ENCODE data around the gene RPN2. TPM values are rescaled to one million over a fixed set of nuclear protein-coding genes. Genes with fewer than 3 reads are reported as not detected.

The RPN2 gene
- polyA plus RNA-seq, 1 experiment: 488 TPM

DNA sequence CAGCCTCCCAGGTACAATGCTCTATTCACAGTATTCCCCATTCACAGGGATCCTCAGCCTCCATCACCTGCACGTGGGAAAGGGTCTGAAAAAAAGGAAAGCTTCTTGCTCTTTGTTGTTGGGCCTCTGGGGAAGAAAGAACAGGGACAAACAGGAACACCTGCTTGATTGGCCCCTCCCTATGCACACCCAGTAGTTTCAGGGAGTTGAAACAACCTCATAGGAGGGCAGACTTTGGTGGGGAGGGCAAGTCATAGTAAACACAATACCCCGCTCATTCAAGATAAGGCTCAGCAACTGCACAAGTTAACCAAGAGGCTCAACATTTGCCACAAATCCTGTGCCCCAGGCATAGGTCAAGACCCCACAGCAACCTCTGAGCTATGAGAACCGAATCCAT is 80.7 kb downstream of the RPN2 start:
- CTCF ChIA-PET: interaction anchor here (1.4 kb wide), 1 partner anchor 9 kb away, joined by 3 read pairs; no protein-coding TSS in a partner anchor
- no peak for DNase-seq (ENCODE audit: low read depth, low spot score)
- TF ChIP-seq, protein P1, sequence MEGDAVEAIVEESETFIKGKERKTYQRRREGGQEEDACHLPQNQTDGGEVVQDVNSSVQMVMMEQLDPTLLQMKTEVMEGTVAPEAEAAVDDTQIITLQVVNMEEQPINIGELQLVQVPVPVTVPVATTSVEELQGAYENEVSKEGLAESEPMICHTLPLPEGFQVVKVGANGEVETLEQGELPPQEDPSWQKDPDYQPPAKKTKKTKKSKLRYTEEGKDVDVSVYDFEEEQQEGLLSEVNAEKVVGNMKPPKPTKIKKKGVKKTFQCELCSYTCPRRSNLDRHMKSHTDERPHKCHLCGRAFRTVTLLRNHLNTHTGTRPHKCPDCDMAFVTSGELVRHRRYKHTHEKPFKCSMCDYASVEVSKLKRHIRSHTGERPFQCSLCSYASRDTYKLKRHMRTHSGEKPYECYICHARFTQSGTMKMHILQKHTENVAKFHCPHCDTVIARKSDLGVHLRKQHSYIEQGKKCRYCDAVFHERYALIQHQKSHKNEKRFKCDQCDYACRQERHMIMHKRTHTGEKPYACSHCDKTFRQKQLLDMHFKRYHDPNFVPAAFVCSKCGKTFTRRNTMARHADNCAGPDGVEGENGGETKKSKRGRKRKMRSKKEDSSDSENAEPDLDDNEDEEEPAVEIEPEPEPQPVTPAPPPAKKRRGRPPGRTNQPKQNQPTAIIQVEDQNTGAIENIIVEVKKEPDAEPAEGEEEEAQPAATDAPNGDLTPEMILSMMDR (IDR thresholded peaks at IDR 0.05; ENCODE audit: low read depth, low read length): no peak
- H3K27me3 ChIP-seq (ENCODE audit: control insufficient read depth, insufficient read depth, low read length): peaks cover 41% of the 10 kb centered on the region
- H3K4me3 ChIP-seq (ENCODE audit: low read depth, low read length): no peak overlapping the region
- no peak overlapping the region for H3K27ac ChIP-seq (ENCODE audit: low read depth, low read length)
- POLR2A ChIA-PET: no interaction called here
- no peaks in the 10 kb centered on the region for H3K9me3 ChIP-seq (ENCODE audit: control insufficient read depth, insufficient read depth, low read length)

- no peaks in the 10 kb centered on the region for H3K9me3 ChIP-seq (ENCODE audit: control insufficient read depth, insufficient read depth, low read length)
- peaks cover 39% of the 10 kb centered on the region for H3K27me3 ChIP-seq (ENCODE audit: control insufficient read depth, insufficient read depth, low read length)
- no peak overlapping the region for H3K4me3 ChIP-seq (ENCODE audit: low read depth, low read length)
- TF ChIP-seq, protein P1 (IDR thresholded peaks at IDR 0.05; ENCODE audit: low read depth, low read length): no peak
- DNase-seq (ENCODE audit: low read depth, low spot score): no peak
- no peak overlapping the region for H3K27ac ChIP-seq (ENCODE audit: low read depth, low read length)
- ChIA-PET POLR2A (no interaction called here), CTCF (no interaction called here)
These were observed 81.8 kb downstream of the RPN2 start for GRCh38 chr20:37260923-37261322.

DNA sequence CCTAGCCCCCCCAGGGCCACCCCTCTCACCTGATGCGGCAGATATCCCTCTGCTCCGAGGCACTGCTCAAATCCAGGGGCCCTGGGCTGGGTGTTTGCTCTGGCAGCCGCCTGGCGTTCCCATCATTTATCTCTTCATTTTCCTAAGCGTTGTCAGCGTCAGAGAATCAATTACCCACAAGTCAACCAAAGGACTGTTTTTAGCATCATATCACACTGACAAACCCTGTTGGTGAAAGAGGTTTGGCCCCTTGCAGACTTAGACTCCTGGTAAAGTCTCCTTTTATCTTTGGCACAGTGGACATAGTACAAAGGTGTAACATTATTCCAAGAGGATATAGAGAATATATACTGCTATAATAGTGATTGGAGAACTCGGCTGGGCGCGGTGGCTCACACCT is 82.6 kb downstream of the RPN2 start, which contains the start of gene GHRH:
Gene GHRH (minus strand): TSS at position 101 of the 400 bp plus-strand sequence. CDS start 4,925 bp downstream, outside the sequence.
- CTCF ChIA-PET: no interaction called here
- Histone ChIP-seq H3K4me3 (ENCODE audit: low read depth, low read length) (no peak within 1 kb of the TSS), H3K27me3 (ENCODE audit: control insufficient read depth, insufficient read depth, low read length) (peaks cover 33% of the 10 kb centered on the region), H3K9me3 (ENCODE audit: control insufficient read depth, insufficient read depth, low read length) (no peaks in the 10 kb centered on the region), H3K27ac (ENCODE audit: low read depth, low read length) (no peak within 1 kb of the TSS)
- TF ChIP-seq, protein P1 (IDR thresholded peaks at IDR 0.05; ENCODE audit: low read depth, low read length): no peak
- no peak for DNase-seq (ENCODE audit: low read depth, low spot score)
- POLR2A ChIA-PET: no interaction called here

- Histone ChIP-seq H3K27me3 (ENCODE audit: control insufficient read depth, insufficient read depth, low read length) (peaks cover 32% of the 10 kb centered on the region), H3K9me3 (ENCODE audit: control insufficient read depth, insufficient read depth, low read length) (no peaks in the 10 kb centered on the region), H3K27ac (ENCODE audit: low read depth, low read length) (no peak overlapping the region), H3K4me3 (ENCODE audit: low read depth, low read length) (no peak overlapping the region)
- POLR2A ChIA-PET: no interaction called here
- no peak for DNase-seq (ENCODE audit: low read depth, low spot score)
- TF ChIP-seq, protein P1 (IDR thresholded peaks at IDR 0.05; ENCODE audit: low read depth, low read length): no peak
- CTCF ChIA-PET: no interaction called here
These were observed 83.4 kb downstream of the RPN2 start for GRCh38 chr20:37262505-37262904.

GRCh38 chr20:37263686-37264085 is 84.6 kb downstream of the RPN2 start:
- ChIA-PET CTCF (interaction anchor here (1.9 kb wide), 1 partner anchor 68 kb away, joined by 7 read pairs; no protein-coding TSS in a partner anchor), POLR2A (no interaction called here)
- no peak for DNase-seq (ENCODE audit: low read depth, low spot score)
- Histone ChIP-seq H3K27me3 (ENCODE audit: control insufficient read depth, insufficient read depth, low read length) (peaks cover 26% of the 10 kb centered on the region), H3K4me3 (ENCODE audit: low read depth, low read length) (no peak overlapping the region), H3K27ac (ENCODE audit: low read depth, low read length) (no peak overlapping the region), H3K9me3 (ENCODE audit: control insufficient read depth, insufficient read depth, low read length) (no peaks in the 10 kb centered on the region)
- TF ChIP-seq, protein P1 (IDR thresholded peaks at IDR 0.05; ENCODE audit: low read depth, low read length): no peak

Measured in AG04450 (cell line).